Glomerular endothelial cell (primary cell): ENCODE results near the gene OLFM2. TPM values are rescaled to one million over a fixed set of nuclear protein-coding genes. Genes with fewer than 3 reads are reported as not detected.

Experiments used
- DNase-seq: peaks from one replicate; pipeline ENCODE4 v3.0.0-alpha.2; 2011; ENCODE audit warnings: low read depth, low spot score; ENCODE audit errors: extremely low read depth
- total RNA-seq: library from RNA; depleted of rRNA; stranded (reverse); fragments of >200 nt; gene quantifications from 2 replicates; pipeline ENCODE4 v1.2.3, GENCODE V29; 2015

Gene OLFM2
- total RNA-seq, 1 donor from 2014 or later: 4.6 TPM

DNA sequence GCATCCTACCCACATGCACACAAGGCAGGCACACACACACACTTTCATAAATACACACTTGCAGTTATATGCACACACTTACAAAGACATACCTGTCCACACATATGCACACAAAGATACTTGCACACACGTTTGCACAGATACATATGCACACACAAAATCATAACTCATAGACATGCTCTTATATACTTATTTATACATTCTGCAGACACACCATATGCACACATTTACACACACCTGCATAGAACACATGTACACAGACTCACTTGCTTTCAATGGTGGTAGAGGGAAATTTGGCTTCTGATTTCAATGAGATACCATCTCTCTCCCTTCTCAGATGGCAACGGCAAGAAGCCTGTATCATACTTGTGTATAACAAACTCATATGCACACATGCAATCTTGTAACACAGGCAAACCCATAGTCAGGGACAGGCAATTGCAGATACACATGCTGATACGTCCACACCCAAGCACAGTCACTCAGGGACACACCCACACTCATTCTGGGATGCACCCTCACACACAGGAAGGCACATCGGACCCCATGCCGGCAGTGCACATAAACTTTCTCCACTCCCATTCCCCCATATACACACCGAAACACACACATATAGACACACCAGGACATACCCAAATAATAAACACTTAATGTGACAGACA is 24.7 kb downstream of the OLFM2 start:
- DNase-seq: no peak

DNA sequence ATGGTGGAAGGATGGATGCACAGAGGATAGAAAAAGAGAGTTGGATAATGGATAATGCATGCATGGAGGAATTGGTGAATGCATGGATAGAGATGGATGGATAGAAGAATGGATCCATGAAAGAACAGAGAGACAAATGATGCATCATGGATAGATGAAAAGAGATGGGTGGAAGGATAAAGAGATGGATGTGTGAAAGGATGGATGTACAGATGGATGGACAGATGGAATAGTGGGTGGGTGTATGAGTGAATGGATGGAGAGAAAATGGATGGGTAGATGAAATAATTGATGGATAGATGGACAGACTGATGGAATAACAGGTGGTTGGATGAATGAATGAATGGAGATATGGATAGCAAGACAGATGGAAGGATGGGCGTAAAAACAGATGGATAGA is 25.7 kb downstream of the OLFM2 start:
- DNase-seq: no peak

DNA sequence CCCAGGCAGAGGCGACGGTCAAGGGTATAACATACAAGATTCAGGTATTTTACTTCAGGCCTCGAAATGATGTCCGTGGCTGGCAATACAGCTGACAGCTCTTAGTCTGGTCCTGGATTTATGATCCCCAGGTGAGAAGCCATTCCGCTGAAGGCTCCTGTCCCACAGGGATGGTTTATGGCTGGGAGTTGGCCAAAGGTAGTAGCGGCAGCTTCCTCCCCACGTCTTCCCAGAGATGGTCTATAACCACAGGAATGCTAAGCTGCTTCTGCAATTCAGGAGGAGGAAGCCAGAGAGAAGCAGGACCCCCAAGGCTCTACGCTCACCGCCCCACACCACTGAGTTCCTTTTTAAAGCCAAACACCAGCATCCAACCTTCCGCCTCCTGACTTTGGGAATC is 27.1 kb downstream of the OLFM2 start:
- DNase-seq: no peak

DNA sequence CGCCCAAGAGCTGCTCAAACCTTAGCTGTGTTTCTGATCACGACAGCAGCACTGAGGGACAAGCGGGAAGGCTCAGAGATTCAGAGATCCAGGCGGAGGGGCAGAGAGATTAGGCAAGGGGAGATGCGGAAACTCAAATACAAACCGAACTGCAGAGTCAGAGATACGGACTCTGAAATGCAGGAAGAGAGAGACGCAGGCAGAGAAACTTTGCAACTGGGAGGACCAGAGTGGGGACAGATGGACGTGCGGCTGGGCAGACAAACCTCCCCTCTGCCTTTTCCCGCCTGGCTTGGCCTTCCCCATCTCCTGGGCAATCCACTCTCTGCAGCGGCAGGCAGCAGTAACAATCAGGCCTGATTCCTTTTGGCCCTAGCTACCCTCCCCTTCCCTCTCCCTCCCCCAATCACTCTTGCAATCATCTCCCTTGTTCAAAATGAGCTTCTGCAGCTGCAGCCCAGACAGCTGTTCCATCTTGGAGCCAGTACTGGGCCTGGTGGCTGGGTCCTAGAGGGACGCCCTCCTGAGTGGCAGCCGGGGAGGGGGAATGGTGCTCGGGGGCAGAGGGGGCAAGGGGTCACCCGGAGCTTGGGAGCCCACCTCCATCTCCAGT is 29.7 kb downstream of the OLFM2 start:
- DNase-seq: no peak

DNA sequence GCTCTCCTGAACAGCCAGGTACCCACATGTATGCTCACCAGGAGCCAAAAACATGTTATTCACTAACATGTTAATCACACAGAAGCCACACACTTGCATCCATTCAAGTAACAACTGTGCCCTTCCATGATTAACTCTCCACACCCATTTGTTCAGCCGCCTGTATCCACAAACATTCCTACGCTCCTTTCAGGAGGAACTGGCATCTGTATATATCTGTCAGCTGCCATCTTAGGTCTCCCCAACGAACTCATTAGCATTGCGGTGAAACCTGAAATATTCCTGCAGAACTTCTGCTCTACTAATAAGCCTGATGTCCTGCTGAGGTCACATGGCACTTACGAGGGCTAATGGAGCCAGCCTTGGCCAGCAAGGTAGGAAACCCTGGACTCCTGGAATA is 33.0 kb downstream of the OLFM2 start:
- DNase-seq: no peak

DNA sequence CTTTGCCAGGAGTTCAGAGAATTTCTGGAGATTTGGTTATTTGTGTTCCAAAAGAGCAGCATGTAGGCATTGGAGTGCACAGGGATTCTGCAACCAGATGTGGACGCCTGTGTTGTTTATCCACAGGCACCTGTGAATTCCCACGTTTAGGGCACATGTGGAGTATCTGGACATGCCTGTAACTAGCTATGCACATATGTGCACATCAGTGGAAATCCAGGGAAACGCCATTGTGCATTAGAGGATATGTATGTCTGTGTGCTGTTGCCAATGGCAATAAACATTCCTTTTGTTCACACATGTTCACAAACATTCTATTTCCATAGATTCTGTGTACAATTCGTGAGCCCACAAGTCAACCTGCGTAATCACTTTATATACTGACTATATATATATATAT is 34.7 kb downstream of the OLFM2 start:
- no peak for DNase-seq

DNA sequence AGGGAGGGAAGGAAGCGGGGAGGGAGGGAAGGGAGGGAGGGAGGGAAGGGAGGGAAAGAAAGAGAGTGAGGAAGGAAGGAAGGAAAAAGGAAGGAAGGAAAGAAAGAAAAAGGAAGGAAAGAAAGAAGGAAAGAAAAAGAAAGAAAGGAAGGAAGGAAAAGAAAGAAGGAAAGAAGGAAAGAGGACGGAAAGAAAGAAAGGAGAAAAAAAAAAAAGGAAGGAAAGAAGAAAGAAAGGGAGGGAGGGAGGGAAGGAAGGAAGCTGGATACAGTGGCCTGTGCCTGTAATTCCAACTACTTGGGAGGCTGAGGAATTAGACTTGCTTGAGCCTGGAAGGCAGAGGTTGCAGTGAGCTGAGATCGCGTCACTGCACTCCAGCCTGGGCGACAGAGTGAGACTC is 35.3 kb downstream of the OLFM2 start:
- no peak for DNase-seq

DNA sequence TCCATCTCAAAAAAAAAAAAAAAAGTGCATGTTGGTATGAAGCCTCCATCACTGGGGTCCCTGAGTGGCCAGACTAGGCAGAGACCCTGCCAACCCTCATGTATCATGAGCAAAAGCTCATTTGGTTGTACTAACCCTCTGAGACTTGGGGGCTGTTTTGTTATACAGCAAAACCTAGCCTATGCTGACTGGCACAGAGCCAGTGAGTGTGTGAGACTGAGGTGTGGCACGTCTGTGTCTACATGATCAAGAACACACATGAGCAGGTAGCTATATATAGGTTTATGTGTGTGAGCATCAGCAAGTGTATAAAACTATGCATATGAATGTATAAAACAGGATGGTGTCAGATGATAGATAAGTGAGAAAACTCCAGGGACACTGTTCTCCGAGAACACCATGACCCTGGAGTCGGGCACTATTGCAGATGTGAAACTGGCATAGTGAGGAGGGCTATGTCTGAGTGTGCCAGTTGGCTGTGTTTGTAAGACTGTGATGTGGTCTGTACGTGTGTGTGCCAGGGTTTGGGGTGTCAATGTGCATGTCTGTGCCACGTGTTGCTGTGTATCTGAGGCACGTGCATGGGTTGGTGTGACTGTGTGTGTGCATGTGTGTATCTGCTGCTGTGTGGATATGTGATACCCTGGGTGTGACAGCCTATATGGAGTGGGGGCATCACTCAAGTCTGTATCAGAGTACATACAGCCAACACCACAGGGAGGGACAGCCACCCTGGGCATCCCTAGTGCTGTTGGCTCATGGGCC is 44.5 kb downstream of the OLFM2 start:
- DNase-seq: no peak

DNA sequence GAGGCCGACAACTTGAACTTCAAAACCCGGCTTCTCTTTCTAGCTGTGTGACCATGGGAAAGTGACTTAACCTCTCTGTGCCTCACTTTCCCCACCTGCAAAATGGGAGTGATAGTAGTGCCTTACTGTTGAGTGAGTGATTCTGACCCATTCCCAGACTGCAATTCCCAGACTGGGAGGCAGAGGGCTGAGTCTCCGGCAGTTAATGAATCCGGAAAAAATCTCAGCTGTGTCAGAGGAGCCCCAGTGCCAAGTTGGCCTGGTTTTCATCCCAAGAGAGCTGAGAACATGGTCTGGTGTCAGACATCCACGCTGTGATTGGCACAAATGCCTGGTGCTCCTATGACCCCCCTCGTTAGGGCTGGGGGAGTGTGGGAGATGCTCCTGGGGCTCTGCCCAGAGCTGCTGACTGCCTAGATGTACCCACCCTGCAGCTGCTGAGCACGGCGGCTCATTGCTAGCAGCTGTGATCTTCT is 51.2 kb downstream of the OLFM2 start:
- DNase-seq: no peak

DNA sequence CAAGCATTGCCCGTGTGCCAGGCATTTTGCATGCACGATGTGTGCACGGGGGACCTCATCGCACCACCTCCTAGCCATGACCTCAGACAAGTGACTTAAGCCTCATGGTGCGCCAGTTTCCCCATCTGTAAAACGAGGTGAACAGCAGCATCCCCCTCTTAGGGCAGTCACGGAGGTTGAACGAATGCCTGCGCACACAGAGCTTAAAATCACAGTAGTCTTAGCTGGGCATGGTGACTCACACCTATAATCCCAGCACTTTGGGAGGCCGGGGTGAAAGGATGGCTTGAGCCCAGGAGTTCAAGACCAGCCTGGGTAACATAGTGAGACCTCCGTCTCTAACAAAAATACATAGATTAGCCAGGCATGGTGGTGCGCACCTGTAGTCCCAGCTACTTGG is 52.6 kb downstream of the OLFM2 start:
- no peak for DNase-seq

DNA sequence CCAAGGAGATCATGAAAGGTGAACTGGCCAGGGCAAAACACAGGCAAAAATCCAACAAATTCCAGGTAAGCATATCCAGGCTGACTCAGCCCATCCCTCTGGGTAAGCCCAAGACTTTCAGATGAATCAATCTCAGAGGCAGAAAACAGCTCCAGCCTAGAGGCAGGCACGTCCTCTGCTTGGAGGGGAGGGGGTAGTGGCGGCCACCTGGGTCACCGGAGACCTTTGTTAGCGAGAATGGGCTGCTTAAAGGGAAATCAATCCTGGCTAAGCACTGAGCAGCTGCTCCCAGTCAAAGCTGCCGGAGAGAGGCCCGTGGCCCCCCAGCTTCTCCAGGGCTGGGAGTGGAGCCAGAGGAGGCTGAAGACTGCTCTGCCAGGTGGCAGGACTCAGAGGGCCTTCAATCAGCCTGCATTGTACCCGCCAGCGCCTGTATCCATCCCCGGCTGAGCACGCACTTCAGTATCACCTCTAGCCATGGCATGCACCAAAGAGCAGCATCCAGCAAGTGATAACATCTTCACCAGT is 53.0 kb downstream of the OLFM2 start:
- DNase-seq: no peak

DNA sequence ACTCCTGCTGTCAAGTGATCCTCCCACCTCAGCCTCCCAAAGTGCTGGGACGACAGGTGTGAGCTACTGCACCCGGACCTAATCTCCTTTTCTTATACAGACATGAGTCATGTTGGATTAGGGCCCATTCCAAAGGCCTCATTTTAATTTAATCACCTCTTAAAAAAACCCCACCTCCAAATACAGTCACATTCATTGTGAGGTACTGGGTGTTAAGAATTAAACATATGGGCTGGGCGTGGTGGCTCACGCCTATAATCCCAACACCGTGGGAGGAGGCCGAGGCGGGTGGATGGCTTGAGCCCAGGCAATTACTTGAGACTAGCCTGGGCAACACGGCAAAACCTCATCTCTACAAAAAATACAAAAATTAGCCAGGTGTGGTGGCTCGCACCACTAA is 54.6 kb downstream of the OLFM2 start:
- no peak for DNase-seq

DNA sequence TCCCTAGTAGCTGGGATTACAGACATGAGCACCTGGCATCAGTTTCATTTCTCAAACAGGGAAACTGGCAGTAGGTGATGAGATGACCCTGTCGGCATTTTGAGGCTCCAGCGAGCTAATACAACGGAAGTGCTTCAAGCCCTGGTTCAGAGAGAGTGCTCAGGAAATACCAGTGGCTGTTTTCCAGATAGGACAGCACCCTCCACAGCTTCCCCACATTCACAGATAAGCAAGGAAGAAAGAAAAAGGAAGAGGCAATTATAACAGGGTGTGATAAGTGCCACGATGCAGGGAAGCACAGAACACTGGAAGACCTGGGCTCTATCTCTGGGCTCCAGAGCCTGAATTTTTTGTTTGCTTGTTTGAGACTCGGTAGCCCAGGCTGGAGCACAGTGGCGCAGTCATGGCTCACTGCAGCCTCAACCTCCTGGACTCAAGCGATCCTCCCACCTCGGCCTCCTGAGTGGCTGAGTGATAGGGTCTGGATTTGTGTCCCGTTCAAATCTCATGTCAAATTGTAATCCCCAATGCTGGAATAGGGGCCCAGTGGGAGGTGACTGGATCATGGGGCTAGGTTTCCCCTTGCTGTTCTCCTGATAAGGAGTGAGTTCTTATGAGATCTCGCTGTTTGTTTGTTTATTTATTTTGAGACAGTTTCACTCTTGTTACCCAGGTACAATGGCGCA is 57.7 kb downstream of the OLFM2 start:
- DNase-seq: peak; percentile 5

DNA sequence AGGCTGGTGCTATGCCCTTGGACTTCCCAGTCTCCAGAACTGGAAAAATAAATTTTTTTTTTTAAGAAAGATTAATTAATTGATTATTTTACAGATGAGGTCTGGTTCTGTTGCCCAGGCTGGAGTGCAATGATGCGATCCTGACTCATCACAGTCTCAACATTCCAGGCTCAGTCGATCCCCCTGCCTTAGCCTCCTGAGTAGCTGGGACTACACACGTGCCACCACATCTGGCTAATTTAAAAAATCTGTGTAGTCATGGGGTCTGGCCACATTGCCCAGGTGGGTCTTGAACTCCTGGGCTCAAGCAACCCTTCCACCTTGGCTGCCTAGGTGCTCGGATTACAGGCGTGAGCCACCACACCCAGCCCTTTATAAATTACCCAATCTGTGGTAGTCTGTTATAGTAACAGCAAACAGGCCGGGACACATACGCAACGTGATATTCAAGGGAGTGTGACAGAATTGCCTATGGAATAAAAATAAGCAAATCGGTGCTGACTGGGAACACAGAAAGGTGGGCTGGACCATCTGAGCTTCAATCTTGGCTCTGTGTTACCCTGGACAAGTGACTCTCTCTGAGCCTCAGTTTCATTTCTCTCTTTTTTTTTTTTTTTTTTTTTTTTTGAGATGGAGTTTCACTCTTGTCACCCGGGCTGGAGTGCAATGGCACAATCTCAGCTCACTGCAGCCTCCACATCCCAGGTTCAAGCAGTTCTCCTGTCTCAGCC is 58.4 kb downstream of the OLFM2 start:
- no peak for DNase-seq

DNA sequence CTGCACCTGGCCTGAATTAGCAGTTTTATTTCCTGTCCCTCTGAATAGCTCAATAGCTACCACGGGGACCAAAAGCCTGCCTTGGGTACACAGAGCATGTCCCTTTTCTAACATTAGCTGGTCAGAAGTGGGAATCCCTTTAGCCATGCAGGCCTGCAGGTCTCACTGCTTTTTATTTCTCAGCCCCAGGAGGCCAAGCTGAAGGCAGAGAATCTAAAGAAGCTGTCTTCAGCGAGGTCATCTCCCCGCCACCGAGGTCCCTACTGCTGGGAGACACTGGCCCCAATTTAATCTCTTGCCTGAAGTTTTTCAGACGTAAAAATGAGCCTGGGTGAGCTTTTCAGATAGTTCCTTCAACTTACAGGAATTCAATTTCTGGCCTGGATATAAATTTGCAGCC is 60.5 kb downstream of the OLFM2 start:
- DNase-seq: no peak

DNA sequence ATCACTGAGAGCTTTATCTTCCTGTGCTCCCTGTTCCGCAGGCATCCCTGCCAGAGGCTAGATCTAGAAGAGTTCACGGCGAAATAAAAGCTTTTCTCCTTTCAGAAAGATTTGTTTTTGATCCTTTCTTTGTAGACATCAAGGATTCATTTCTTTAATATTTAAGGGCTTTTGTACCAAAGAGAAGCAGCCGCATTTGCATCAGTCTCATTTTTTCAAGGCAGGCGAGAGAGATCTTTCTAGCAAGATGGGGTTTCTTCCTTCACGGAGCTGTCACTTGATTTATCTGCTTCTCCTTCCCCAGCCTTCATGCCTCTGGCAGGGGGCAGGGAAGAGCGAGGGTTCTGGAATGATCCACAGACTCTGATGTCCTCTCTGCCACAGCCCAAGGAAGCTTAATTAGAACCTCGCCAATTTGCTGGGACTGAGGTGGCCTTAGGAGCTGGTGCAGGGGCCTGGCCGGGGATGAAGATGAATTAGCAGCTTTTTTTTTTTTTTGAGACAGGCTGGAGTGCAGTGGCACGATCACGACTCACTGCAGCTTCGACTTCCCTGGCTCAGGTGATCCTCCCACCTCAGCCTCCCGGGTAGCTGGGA is 61.2 kb downstream of the OLFM2 start:
- DNase-seq: no peak

DNA sequence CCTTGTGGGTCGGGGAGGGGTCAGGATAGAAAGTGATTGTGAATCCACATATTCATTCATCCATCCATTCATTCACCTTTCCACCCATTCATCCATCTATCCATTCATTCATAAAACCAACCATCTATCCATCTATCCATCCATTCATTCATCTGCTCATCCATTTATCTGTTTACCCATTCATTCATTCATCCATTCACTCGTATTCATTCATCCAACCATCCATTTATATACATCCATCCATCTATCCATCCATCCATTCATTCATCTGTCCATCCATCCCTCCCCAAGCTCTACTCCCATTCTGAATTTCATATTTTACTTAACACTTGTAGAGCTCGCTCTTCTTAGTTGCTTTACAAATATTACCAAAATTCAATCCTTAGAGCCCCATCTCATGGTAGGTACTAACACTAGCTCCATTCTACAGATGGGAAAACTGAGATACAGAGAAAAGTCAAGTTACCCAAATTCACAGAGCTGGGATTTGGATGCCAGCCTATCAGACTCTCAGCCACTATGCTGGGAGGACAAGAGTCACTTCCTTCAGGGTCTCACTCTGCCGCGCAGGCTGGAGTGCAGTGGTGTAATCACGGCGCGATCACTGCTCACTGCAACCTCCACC is 63.6 kb downstream of the OLFM2 start:
- DNase-seq: no peak

DNA sequence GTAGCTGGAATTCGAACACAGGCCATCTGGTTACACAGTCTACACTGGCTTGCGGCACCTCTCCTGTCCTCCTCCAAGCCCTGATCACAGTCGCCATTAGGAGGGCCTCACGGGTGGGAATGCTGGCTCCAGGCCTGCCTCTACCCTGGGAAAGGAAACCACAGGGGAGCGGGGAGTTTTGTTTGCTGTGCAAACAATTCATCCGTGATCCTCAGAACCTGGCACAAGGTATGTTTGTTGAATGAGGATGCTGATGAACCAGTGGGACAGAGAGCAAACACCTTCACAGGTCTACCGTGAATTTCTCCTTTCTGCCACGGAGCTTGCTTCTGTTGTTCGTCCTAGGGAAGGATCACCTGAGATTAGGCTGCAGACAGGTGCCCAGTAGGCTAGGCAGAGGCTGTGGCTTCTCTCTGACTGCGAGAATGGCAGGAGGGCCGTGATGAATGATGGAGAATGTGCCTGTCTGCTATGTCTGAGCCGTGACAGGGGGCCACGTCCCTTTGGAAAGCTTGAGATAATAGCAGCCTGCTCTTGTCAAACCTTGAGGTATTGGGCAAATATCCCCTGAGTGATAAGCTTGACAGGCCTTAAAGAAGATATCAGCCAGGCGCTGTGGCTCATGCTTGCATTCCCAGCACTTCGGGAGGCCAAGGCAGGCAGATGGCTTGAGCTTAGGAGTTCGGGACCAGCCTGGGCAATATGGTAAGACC is 64.5 kb downstream of the OLFM2 start:
- DNase-seq: no peak

DNA sequence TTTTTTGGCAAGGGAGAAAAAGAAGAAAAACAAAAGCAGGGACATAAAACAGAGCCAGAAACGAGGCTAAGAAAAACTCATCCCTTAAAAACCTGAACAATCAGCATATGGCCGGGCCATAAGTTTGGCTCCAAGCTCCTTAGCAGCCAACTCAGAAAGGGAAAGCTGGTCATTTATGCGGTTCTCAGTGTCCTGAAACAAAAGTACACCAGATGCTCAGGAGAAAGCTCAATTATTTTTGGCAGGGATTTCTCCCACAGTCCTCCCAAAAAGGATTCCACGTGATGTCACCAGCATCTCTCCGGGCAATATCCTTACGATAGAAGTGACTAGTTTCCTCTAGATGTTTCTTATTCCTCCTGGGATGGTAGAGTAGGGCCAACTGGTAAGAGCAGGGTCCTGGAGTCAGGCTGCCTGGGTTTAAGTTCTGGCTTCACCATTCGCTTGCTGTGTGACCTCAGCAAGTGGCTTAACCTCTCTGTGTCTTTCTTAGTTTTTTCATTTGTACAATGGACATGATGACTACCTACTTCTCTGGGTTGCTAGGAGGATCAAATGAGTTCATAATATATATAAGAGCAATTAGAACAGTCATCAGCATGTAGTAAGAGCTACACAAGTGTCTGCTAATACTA is 67.2 kb downstream of the OLFM2 start:
- DNase-seq: no peak
